Measurements from ENCODE around the gene TIMP2. TPM values are rescaled to one million over a fixed set of nuclear protein-coding genes. Genes with fewer than 3 reads are reported as not detected.
"Not testable (repeated sequence)": the region's sequence is repeated elsewhere in the genome, so short reads cannot be mapped to it uniquely, and the experiment has no call there.

Gene TIMP2
- polyA plus RNA-seq, 4 donors, result 12.7 to 84.6 (median 44.0) TPM

GRCh38 chr17:78911543-78911942 lies 13.6 kb downstream of the TIMP2 start:
- not testable (repeated sequence) for DNase-seq; H3K9me3 ChIP-seq (ENCODE audit: control insufficient read depth in 2 of 2, insufficient read depth in 1 of 2, low read depth in 1 of 2, low read length in 1 of 2); H3K27ac ChIP-seq (ENCODE audit: low read depth in 1 of 3, low read length in 2 of 3)

GRCh38 chr17:78910497-78911284 lies 14.5 kb downstream of the TIMP2 start:
- no peaks in the 10 kb centered on the region for H3K9me3 ChIP-seq (ENCODE audit: control insufficient read depth in 2 of 2, insufficient read depth in 1 of 2, low read depth in 1 of 2, low read length in 1 of 2)
- FAIRE-seq (no peak), DNase-seq (no peak)
- no peaks in the 10 kb centered on the region for H3K27me3 ChIP-seq (ENCODE audit: control insufficient read depth in 3 of 3, insufficient read depth in 3 of 3, low read length in 3 of 3)
- H3K4me3 ChIP-seq (ENCODE audit: low read depth in 1 of 3, low read length in 3 of 3), result no peak overlapping the region
- no peak overlapping the region for H3K27ac ChIP-seq (ENCODE audit: low read depth in 1 of 3, low read length in 2 of 3)
- peaks cover 0 to 21% (median 0%) of the 10 kb centered on the region in 3 donors for H3K36me3 ChIP-seq (ENCODE audit: control insufficient read depth in 3 of 3, insufficient read depth in 2 of 3, low read depth in 1 of 3, low read length in 3 of 3)
- H3K4me1 ChIP-seq (ENCODE audit: control insufficient read depth in 3 of 3, insufficient read depth in 2 of 3, low read depth in 1 of 3, low read length in 2 of 3), result peaks cover 0 to under 1% (median 0%) of the 10 kb centered on the region in 3 donors
- 75 to 82% (median 81%) methylated on average over 11 of the region's 11 CpGs for WGBS, 3 donors

More at GRCh38 chr17:78911543-78911942, 13.6 kb downstream of the TIMP2 start:
- peaks cover 0 to 29% (median 0%) of the 10 kb centered on the region in 3 donors for H3K36me3 ChIP-seq (ENCODE audit: control insufficient read depth in 3 of 3, insufficient read depth in 2 of 3, low read depth in 1 of 3, low read length in 3 of 3)
- not testable (repeated sequence) for FAIRE-seq; H3K4me1 ChIP-seq (ENCODE audit: control insufficient read depth in 3 of 3, insufficient read depth in 2 of 3, low read depth in 1 of 3, low read length in 2 of 3); H3K4me3 ChIP-seq (ENCODE audit: low read depth in 1 of 3, low read length in 3 of 3); H3K27me3 ChIP-seq (ENCODE audit: control insufficient read depth in 3 of 3, insufficient read depth in 3 of 3, low read length in 3 of 3)
- 82 to 85% (median 83%) methylated on average over 7 of the region's 7 CpGs for WGBS, 3 donors

GRCh38 chr17:78908426-78908825 lies 16.8 kb downstream of the TIMP2 start:
- Histone ChIP-seq H3K36me3 (ENCODE audit: control insufficient read depth in 3 of 3, insufficient read depth in 2 of 3, low read depth in 1 of 3, low read length in 3 of 3) (peaks cover 0 to 30% (median 0%) of the 10 kb centered on the region in 3 donors), H3K27me3 (ENCODE audit: control insufficient read depth in 3 of 3, insufficient read depth in 3 of 3, low read length in 3 of 3) (no peaks in the 10 kb centered on the region), H3K27ac (ENCODE audit: low read depth in 1 of 3, low read length in 2 of 3) (no peak overlapping the region), H3K9me3 (ENCODE audit: control insufficient read depth in 2 of 2, insufficient read depth in 1 of 2, low read depth in 1 of 2, low read length in 1 of 2) (no peaks in the 10 kb centered on the region), H3K4me3 (ENCODE audit: low read depth in 1 of 3, low read length in 3 of 3) (no peak overlapping the region), H3K4me1 (ENCODE audit: control insufficient read depth in 3 of 3, insufficient read depth in 2 of 3, low read depth in 1 of 3, low read length in 2 of 3) (peaks cover 0 to under 1% (median 0%) of the 10 kb centered on the region in 3 donors)
- WGBS, 3 donors, result 15 to 55% (median 29%) methylated on average over 4 of the region's 4 CpGs
- no peak for DNase-seq
- no peak for FAIRE-seq

- H3K4me1 ChIP-seq (ENCODE audit: control insufficient read depth in 3 of 3, insufficient read depth in 2 of 3, low read depth in 1 of 3, low read length in 2 of 3), result peaks cover 0 to 14% (median 0%) of the 10 kb centered on the region in 3 donors
- 80 to 93% (median 90%) methylated on average over 7 of the region's 7 CpGs for WGBS, 3 donors
- H3K27me3 ChIP-seq (ENCODE audit: control insufficient read depth in 3 of 3, insufficient read depth in 3 of 3, low read length in 3 of 3), result no peaks in the 10 kb centered on the region
- H3K9me3 ChIP-seq (ENCODE audit: control insufficient read depth in 2 of 2, insufficient read depth in 1 of 2, low read depth in 1 of 2, low read length in 1 of 2), result no peaks in the 10 kb centered on the region
- FAIRE-seq, result no peak
- H3K4me3 ChIP-seq (ENCODE audit: low read depth in 1 of 3, low read length in 3 of 3), result no peak overlapping the region
- no peak overlapping the region for H3K27ac ChIP-seq (ENCODE audit: low read depth in 1 of 3, low read length in 2 of 3)
- no peak for DNase-seq
- peaks cover 0 to 40% (median 0%) of the 10 kb centered on the region in 3 donors for H3K36me3 ChIP-seq (ENCODE audit: control insufficient read depth in 3 of 3, insufficient read depth in 2 of 3, low read depth in 1 of 3, low read length in 3 of 3)
These were observed 19.6 kb downstream of the TIMP2 start for GRCh38 chr17:78905541-78905940.

- WGBS, 3 donors, result 84 to 89% (median 85%) methylated on average over 6 of the region's 6 CpGs
- H3K27ac ChIP-seq (ENCODE audit: low read depth in 1 of 3, low read length in 2 of 3), result no peak overlapping the region
- FAIRE-seq (no peak), DNase-seq (no peak)
- H3K36me3 ChIP-seq (ENCODE audit: control insufficient read depth in 3 of 3, insufficient read depth in 2 of 3, low read depth in 1 of 3, low read length in 3 of 3), result peaks cover 0 to 42% (median 0%) of the 10 kb centered on the region in 3 donors
- H3K4me3 ChIP-seq (ENCODE audit: low read depth in 1 of 3, low read length in 3 of 3), result no peak overlapping the region
- H3K9me3 ChIP-seq (ENCODE audit: control insufficient read depth in 2 of 2, insufficient read depth in 1 of 2, low read depth in 1 of 2, low read length in 1 of 2), result no peaks in the 10 kb centered on the region
- H3K4me1 ChIP-seq (ENCODE audit: control insufficient read depth in 3 of 3, insufficient read depth in 2 of 3, low read depth in 1 of 3, low read length in 2 of 3), result peaks cover 0 to 14% (median 0%) of the 10 kb centered on the region in 3 donors
- no peaks in the 10 kb centered on the region for H3K27me3 ChIP-seq (ENCODE audit: control insufficient read depth in 3 of 3, insufficient read depth in 3 of 3, low read length in 3 of 3)
These were observed 20.1 kb downstream of the TIMP2 start for GRCh38 chr17:78905116-78905515.

- WGBS, 3 donors, result 78 to 81% (median 81%) methylated on average over 9 of the region's 9 CpGs
- no peak for FAIRE-seq
- no peaks in the 10 kb centered on the region for H3K27me3 ChIP-seq (ENCODE audit: control insufficient read depth in 3 of 3, insufficient read depth in 3 of 3, low read length in 3 of 3)
These were observed 20.8 kb downstream of the TIMP2 start for GRCh38 chr17:78904371-78904770.

GRCh38 chr17:78903101-78903779 lies 21.9 kb downstream of the TIMP2 start, which contains the start of gene CEP295NL:
Gene CEP295NL, minus strand, starts transcription at chr17:78903201. Its CDS starts 1,373 bp downstream, at chr17:78901828.
- FAIRE-seq (no peak), DNase-seq (peak in 1 of 2 donors; percentile 73)
- Histone ChIP-seq H3K9me3 (ENCODE audit: control insufficient read depth in 2 of 2, insufficient read depth in 1 of 2, low read depth in 1 of 2, low read length in 1 of 2) (no peaks in the 10 kb centered on the region), H3K36me3 (ENCODE audit: control insufficient read depth in 3 of 3, insufficient read depth in 2 of 3, low read depth in 1 of 3, low read length in 3 of 3) (peaks cover 0 to 35% (median 0%) of the 10 kb centered on the region in 3 donors), H3K4me3 (ENCODE audit: low read depth in 1 of 3, low read length in 3 of 3) (no peak within 1 kb of the TSS), H3K27me3 (ENCODE audit: control insufficient read depth in 3 of 3, insufficient read depth in 3 of 3, low read length in 3 of 3) (no peaks in the 10 kb centered on the region), H3K27ac (ENCODE audit: low read depth in 1 of 3, low read length in 2 of 3) (no peak within 1 kb of the TSS), H3K4me1 (ENCODE audit: control insufficient read depth in 3 of 3, insufficient read depth in 2 of 3, low read depth in 1 of 3, low read length in 2 of 3) (peaks cover 0 to 14% (median 0%) of the 10 kb centered on the region in 3 donors)
- whole genome bisulfite sequencing, 3 donors, result 71 to 81% (median 76%) methylated on average over 17 of the region's 17 CpGs

More at GRCh38 chr17:78904371-78904770, 20.8 kb downstream of the TIMP2 start:
- Histone ChIP-seq H3K27ac (ENCODE audit: low read depth in 1 of 3, low read length in 2 of 3) (no peak overlapping the region), H3K4me3 (ENCODE audit: low read depth in 1 of 3, low read length in 3 of 3) (no peak overlapping the region), H3K4me1 (ENCODE audit: control insufficient read depth in 3 of 3, insufficient read depth in 2 of 3, low read depth in 1 of 3, low read length in 2 of 3) (peaks cover 0 to 14% (median 0%) of the 10 kb centered on the region in 3 donors), H3K36me3 (ENCODE audit: control insufficient read depth in 3 of 3, insufficient read depth in 2 of 3, low read depth in 1 of 3, low read length in 3 of 3) (peaks cover 0 to 38% (median 0%) of the 10 kb centered on the region in 3 donors), H3K9me3 (ENCODE audit: control insufficient read depth in 2 of 2, insufficient read depth in 1 of 2, low read depth in 1 of 2, low read length in 1 of 2) (no peaks in the 10 kb centered on the region)
- no peak for DNase-seq

GRCh38 chr17:78902231-78902630 lies 23.0 kb downstream of the TIMP2 start:
- H3K27me3 ChIP-seq (ENCODE audit: control insufficient read depth in 3 of 3, insufficient read depth in 3 of 3, low read length in 3 of 3); H3K9me3 ChIP-seq (ENCODE audit: control insufficient read depth in 2 of 2, insufficient read depth in 1 of 2, low read depth in 1 of 2, low read length in 1 of 2); DNase-seq; FAIRE-seq; H3K4me3 ChIP-seq (ENCODE audit: low read depth in 1 of 3, low read length in 3 of 3); H3K27ac ChIP-seq (ENCODE audit: low read depth in 1 of 3, low read length in 2 of 3): not testable (repeated sequence)
- Histone ChIP-seq H3K36me3 (ENCODE audit: control insufficient read depth in 3 of 3, insufficient read depth in 2 of 3, low read depth in 1 of 3, low read length in 3 of 3) (peaks cover 0 to 45% (median 0%) of the 10 kb centered on the region in 3 donors), H3K4me1 (ENCODE audit: control insufficient read depth in 3 of 3, insufficient read depth in 2 of 3, low read depth in 1 of 3, low read length in 2 of 3) (peaks cover 0 to 14% (median 0%) of the 10 kb centered on the region in 3 donors)
- WGBS, 3 donors, result 85 to 93% (median 91%) methylated on average over 8 of the region's 8 CpGs
